GM23338 (cell line): ENCODE data around the gene HIVEP3. TPM values are rescaled to one million over a fixed set of nuclear protein-coding genes. Genes with fewer than 3 reads are reported as not detected.

Experiments
- ATAC-seq: fragments of 200-7000 bp; cut with Tn5 transposase; 3 replicates; pipeline ENCODE4 v1.9.1; 2020
- DNase-seq: peaks from one replicate; pipeline ENCODE4 v3.0.0-alpha.2; 2015; ENCODE audit warnings: low spot score
- H2AFZ ChIP-seq: fragments of 200-600 bp; sonication (generic); 2 replicates; pipeline ENCODE4 v1.8.0; 2016; ENCODE audit warnings: antibody characterized with exemption, mild to moderate bottlenecking, moderate library complexity
- H3F3A ChIP-seq: fragments of 200-600 bp; sonication (generic); replicated peaks from 2 replicates; pipeline ENCODE4 v1.8.0; 2017; ENCODE audit warnings: antibody characterized with exemption, mixed run types, low read depth
- H3K27ac ChIP-seq: fragments of 200-600 bp; sonication (generic); 2 replicates; pipeline ENCODE4 v1.6.1; 2016; ENCODE audit warnings: low read depth
- H3K27me3 ChIP-seq: fragments of 200-600 bp; sonication (generic); 2 replicates; pipeline ENCODE4 v1.8.0; 2016; ENCODE audit warnings: mild to moderate bottlenecking, mixed run types, moderate library complexity; ENCODE audit not compliant: insufficient read depth
- H3K36me3 ChIP-seq: fragments of 200-600 bp; sonication (generic); 2 replicates; pipeline ENCODE4 v1.8.0; 2016; ENCODE audit warnings: mild to moderate bottlenecking; ENCODE audit not compliant: insufficient read depth
- H3K4me1 ChIP-seq: fragments of 200-600 bp; sonication (generic); 2 replicates; pipeline ENCODE4 v1.8.0; 2016; ENCODE audit warnings: mild to moderate bottlenecking, moderate library complexity; ENCODE audit not compliant: insufficient read depth
- H3K4me2 ChIP-seq: fragments of 200-600 bp; sonication (generic); 2 replicates; pipeline ENCODE4 v1.7.1; 2017; ENCODE audit warnings: mixed run types
- H3K4me3 ChIP-seq: fragments of 200-600 bp; sonication (generic); 2 replicates; pipeline ENCODE4 v1.6.1; 2016; ENCODE audit warnings: mixed run types
- H3K79me2 ChIP-seq: fragments of 200-600 bp; sonication (generic); replicated peaks from 2 replicates; pipeline ENCODE4 v1.8.0; 2017; ENCODE audit warnings: mild to moderate bottlenecking; ENCODE audit not compliant: insufficient read depth
- H3K9me2 ChIP-seq: fragments of 200-600 bp; sonication (generic); 2 replicates; pipeline ENCODE4 v1.8.0; 2017; ENCODE audit not compliant: insufficient read depth
- H4K20me1 ChIP-seq: fragments of 200-600 bp; sonication (generic); replicated peaks from 2 replicates; pipeline ENCODE4 v1.8.0; 2017; ENCODE audit warnings: mild to moderate bottlenecking; ENCODE audit not compliant: insufficient read depth
- H3K27ac Mint-ChIP-seq: 2 replicates; pipeline ENCODE4 v1.8.0; 2020; ENCODE audit warnings: inconsistent platforms, mild to moderate bottlenecking, moderate library complexity, mixed read lengths
- H3K27me3 Mint-ChIP-seq: 3 replicates; pipeline ENCODE4 v1.8.0; 2022; ENCODE audit warnings: low read depth, mild to moderate bottlenecking, moderate library complexity, mixed read lengths, inconsistent platforms; ENCODE audit not compliant: insufficient read depth, poor library complexity
- H3K36me3 Mint-ChIP-seq: 3 replicates; pipeline ENCODE4 v1.8.0; 2021; ENCODE audit warnings: low read depth, mild to moderate bottlenecking, inconsistent platforms, moderate library complexity, mixed read lengths
- H3K4me1 Mint-ChIP-seq: 3 replicates; pipeline ENCODE4 v1.8.0; 2020; ENCODE audit warnings: mild to moderate bottlenecking, inconsistent platforms, mixed read lengths
- H3K4me3 Mint-ChIP-seq: 3 replicates; pipeline ENCODE4 v1.8.0; 2021; ENCODE audit warnings: moderate library complexity, mild to moderate bottlenecking, inconsistent platforms, mixed read lengths
- H3K9me3 Mint-ChIP-seq: 3 replicates; pipeline ENCODE4 v1.8.0; 2020; ENCODE audit warnings: moderate library complexity, mild to moderate bottlenecking, inconsistent platforms, mixed read lengths
- EZH2 ChIP-seq: fragments of 200-600 bp; sonication (generic); IDR thresholded peaks from one replicate; pipeline ENCODE4 v1.8.0; 2017; ENCODE audit warnings: antibody characterized with exemption, mild to moderate bottlenecking, low read depth; ENCODE audit not compliant: unreplicated experiment
- EZH2phosphoT487 ChIP-seq: fragments of 200-600 bp; sonication (generic); IDR thresholded peaks from one replicate; pipeline ENCODE4 v1.8.1; 2018; ENCODE audit warnings: antibody characterized with exemption; ENCODE audit not compliant: unreplicated experiment
- NANOG ChIP-seq: IDR thresholded peaks from 2 replicates; pipeline ENCODE4 v1.6.1; 2016; ENCODE audit warnings: antibody characterized with exemption, borderline replicate concordance
- POLR2AphosphoS5 ChIP-seq: IDR thresholded peaks from 2 replicates; pipeline ENCODE4 v1.6.1; 2016; ENCODE audit warnings: antibody characterized with exemption, low read depth
- STAT1 ChIP-seq: IDR thresholded peaks from one replicate; pipeline ENCODE4 v1.6.1; 2016; ENCODE audit warnings: antibody characterized with exemption; ENCODE audit not compliant: unreplicated experiment
- polyA plus RNA-seq: library from polyadenylated mRNA; unstranded; fragments of >200 nt; fragmentation: Nextera tagmentation; extraction: Ambion mirVana; gene quantifications from 2 replicates; pipeline ENCODE4 v1.2.1, GENCODE V29; 2016
- total RNA-seq: library from RNA; depleted of rRNA; stranded (reverse); fragments of >200 nt; shearing (Covaris generic); gene quantifications from 2 replicates; pipeline ENCODE4 v1.2.3, GENCODE V29; 2014
- TF ChIP-seq, protein P1 (sequence below), 2 experiments: fragments of 200-600 bp in 1 of 2; sonication (generic) in 1 of 2; conservative IDR thresholded peaks; 2 replicates each; pipeline versions ENCODE4 v1.5.1 to v1.6.1; 2016 to 2017; ENCODE audit warnings: antibody characterized with exemption in 2 of 2, low read depth in 2 of 2, mild to moderate bottlenecking in 2 of 2, moderate library complexity in 1 of 2
- TF ChIP-seq, protein P2 (sequence below): IDR thresholded peaks from 2 replicates; pipeline ENCODE4 v1.6.1; 2016; ENCODE audit warnings: antibody characterized with exemption
- TF ChIP-seq, protein P3 (sequence below): fragments of 250-450 bp; sonication (Bioruptor Pico); IDR thresholded peaks from 2 replicates; pipeline ENCODE4 v1.5.0; 2020; ENCODE audit warnings: mild to moderate bottlenecking, moderate library complexity

Gene HIVEP3
- total and polyA plus RNA-seq, 2 experiments from 2014 or later, result 0.14 to 0.24 TPM

DNA sequence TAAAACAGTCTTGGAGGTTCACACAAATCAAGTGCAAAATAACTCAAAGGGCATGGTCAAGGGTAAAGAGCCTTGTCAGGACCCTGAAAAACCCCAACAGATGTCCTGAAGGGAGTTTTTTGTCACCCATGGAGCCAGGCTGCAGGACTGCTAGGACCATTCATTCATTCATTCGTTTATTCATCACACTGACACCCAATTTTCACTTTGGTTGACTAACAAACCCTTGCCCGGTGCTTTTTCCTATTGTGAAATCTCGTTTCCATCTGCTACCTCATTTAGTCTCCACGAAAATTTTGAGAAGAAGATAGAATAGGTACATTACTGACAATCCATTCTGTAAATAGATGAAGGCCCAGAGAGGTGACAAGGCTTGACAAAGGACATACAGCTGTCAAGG, 216.0 kb downstream of the HIVEP3 start:
- peaks cover 3% of the 10 kb centered on the region for H3K27me3 Mint-ChIP-seq
- Histone ChIP-seq H3F3A (no peaks in the 10 kb centered on the region), H3K27ac (no peak overlapping the region), H3K36me3 (no peaks in the 10 kb centered on the region), H4K20me1 (no peaks in the 10 kb centered on the region), H3K9me2 (no peaks in the 10 kb centered on the region), H2AFZ (no peak overlapping the region), H3K4me2 (no peak overlapping the region), H3K27me3 (no peaks in the 10 kb centered on the region), H3K4me1 (no peaks in the 10 kb centered on the region), H3K4me3 (no peak overlapping the region), H3K79me2 (no peaks in the 10 kb centered on the region)
- TF ChIP-seq, protein P1, sequence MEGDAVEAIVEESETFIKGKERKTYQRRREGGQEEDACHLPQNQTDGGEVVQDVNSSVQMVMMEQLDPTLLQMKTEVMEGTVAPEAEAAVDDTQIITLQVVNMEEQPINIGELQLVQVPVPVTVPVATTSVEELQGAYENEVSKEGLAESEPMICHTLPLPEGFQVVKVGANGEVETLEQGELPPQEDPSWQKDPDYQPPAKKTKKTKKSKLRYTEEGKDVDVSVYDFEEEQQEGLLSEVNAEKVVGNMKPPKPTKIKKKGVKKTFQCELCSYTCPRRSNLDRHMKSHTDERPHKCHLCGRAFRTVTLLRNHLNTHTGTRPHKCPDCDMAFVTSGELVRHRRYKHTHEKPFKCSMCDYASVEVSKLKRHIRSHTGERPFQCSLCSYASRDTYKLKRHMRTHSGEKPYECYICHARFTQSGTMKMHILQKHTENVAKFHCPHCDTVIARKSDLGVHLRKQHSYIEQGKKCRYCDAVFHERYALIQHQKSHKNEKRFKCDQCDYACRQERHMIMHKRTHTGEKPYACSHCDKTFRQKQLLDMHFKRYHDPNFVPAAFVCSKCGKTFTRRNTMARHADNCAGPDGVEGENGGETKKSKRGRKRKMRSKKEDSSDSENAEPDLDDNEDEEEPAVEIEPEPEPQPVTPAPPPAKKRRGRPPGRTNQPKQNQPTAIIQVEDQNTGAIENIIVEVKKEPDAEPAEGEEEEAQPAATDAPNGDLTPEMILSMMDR (conservative IDR thresholded peaks at IDR 0.05; ENCODE audit: low read depth in 2 of 2), result no peak
- TF ChIP-seq, protein P2, sequence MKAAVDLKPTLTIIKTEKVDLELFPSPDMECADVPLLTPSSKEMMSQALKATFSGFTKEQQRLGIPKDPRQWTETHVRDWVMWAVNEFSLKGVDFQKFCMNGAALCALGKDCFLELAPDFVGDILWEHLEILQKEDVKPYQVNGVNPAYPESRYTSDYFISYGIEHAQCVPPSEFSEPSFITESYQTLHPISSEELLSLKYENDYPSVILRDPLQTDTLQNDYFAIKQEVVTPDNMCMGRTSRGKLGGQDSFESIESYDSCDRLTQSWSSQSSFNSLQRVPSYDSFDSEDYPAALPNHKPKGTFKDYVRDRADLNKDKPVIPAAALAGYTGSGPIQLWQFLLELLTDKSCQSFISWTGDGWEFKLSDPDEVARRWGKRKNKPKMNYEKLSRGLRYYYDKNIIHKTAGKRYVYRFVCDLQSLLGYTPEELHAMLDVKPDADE, result no peak
- TF ChIP-seq, protein P3, sequence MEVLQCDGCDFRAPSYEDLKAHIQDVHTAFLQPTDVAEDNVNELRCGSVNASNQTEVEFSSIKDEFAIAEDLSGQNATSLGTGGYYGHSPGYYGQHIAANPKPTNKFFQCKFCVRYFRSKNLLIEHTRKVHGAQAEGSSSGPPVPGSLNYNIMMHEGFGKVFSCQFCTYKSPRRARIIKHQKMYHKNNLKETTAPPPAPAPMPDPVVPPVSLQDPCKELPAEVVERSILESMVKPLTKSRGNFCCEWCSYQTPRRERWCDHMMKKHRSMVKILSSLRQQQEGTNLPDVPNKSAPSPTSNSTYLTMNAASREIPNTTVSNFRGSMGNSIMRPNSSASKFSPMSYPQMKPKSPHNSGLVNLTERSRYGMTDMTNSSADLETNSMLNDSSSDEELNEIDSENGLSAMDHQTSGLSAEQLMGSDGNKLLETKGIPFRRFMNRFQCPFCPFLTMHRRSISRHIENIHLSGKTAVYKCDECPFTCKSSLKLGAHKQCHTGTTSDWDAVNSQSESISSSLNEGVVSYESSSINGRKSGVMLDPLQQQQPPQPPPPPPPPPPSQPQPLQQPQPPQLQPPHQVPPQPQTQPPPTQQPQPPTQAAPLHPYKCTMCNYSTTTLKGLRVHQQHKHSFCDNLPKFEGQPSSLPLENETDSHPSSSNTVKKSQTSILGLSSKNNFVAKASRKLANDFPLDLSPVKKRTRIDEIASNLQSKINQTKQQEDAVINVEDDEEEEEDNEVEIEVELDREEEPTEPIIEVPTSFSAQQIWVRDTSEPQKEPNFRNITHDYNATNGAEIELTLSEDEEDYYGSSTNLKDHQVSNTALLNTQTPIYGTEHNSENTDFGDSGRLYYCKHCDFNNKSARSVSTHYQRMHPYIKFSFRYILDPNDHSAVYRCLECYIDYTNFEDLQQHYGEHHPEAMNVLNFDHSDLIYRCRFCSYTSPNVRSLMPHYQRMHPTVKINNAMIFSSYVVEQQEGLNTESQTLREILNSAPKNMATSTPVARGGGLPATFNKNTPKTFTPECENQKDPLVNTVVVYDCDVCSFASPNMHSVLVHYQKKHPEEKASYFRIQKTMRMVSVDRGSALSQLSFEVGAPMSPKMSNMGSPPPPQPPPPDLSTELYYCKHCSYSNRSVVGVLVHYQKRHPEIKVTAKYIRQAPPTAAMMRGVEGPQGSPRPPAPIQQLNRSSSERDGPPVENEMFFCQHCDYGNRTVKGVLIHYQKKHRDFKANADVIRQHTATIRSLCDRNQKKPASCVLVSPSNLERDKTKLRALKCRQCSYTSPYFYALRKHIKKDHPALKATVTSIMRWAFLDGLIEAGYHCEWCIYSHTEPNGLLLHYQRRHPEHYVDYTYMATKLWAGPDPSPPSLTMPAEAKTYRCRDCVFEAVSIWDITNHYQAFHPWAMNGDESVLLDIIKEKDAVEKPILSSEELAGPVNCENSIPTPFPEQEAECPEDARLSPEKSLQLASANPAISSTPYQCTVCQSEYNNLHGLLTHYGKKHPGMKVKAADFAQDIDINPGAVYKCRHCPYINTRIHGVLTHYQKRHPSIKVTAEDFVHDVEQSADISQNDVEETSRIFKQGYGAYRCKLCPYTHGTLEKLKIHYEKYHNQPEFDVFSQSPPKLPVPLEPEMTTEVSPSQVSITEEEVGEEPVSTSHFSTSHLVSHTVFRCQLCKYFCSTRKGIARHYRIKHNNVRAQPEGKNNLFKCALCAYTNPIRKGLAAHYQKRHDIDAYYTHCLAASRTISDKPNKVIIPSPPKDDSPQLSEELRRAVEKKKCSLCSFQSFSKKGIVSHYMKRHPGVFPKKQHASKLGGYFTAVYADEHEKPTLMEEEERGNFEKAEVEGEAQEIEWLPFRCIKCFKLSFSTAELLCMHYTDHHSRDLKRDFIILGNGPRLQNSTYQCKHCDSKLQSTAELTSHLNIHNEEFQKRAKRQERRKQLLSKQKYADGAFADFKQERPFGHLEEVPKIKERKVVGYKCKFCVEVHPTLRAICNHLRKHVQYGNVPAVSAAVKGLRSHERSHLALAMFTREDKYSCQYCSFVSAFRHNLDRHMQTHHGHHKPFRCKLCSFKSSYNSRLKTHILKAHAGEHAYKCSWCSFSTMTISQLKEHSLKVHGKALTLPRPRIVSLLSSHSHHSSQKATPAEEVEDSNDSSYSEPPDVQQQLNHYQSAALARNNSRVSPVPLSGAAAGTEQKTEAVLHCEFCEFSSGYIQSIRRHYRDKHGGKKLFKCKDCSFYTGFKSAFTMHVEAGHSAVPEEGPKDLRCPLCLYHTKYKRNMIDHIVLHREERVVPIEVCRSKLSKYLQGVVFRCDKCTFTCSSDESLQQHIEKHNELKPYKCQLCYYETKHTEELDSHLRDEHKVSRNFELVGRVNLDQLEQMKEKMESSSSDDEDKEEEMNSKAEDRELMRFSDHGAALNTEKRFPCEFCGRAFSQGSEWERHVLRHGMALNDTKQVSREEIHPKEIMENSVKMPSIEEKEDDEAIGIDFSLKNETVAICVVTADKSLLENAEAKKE (CRISPR knock-in tag), result no peak
- TF ChIP-seq STAT1 (no peak), NANOG (no peak), EZH2 (no peak), POLR2AphosphoS5 (no peak), EZH2phosphoT487 (no peak)
- ATAC-seq (no peak), DNase-seq (no peak)
- no peaks in the 10 kb centered on the region for H3K36me3 Mint-ChIP-seq
- H3K4me3 Mint-ChIP-seq, result no peak overlapping the region
- no peaks in the 10 kb centered on the region for H3K9me3 Mint-ChIP-seq
- no peak overlapping the region for H3K27ac Mint-ChIP-seq
- no peaks in the 10 kb centered on the region for H3K4me1 Mint-ChIP-seq
